Panc1 (cell line): Measurements from ENCODE around the gene CROCC. TPM values are rescaled to one million over a fixed set of nuclear protein-coding genes. Genes with fewer than 3 reads are reported as not detected.

Experiments
- ATAC-seq: fragments of 200-7000 bp; cut with Tn5 transposase; 2 replicates; pipeline ENCODE4 v1.9.1; 2020; ENCODE audit warnings: mild to moderate bottlenecking, moderate library complexity
- BruUV-seq: library from RNA; stranded (reverse); fragments of 400-500 nt; replicated peaks from 2 replicates; lab custom pipeline; 2021; lab: Mats Ljungman, UMichigan
- CTCF ChIA-PET: fragments of 300-600 bp; sonication (Branson Sonifier 250); formaldehyde crosslinking; loops from one replicate; lab custom pipeline; 2022; ENCODE audit warnings: antibody characterized with exemption; lab: Charles Lee
- POLR2A ChIA-PET: fragments of 300-600 bp; sonication (Branson Sonifier 250); formaldehyde crosslinking; loops from one replicate; lab custom pipeline; 2022; ENCODE audit warnings: antibody characterized with exemption; lab: Charles Lee
- DNase-seq: peaks from one replicate; pipeline ENCODE4 v3.0.0-alpha.2; 2010; ENCODE audit warnings: low read depth, low spot score
- H3K27ac ChIP-seq: 2 replicates; pipeline ENCODE4 v1.5.1; 2011; ENCODE audit warnings: mild to moderate bottlenecking, low read length, inconsistent platforms
- H3K27me3 ChIP-seq: fragments of 200-500 bp; sonication (Bioruptor generic); 2 replicates; pipeline ENCODE4 v1.6.0; 2014; ENCODE audit warnings: low read length, inconsistent platforms; ENCODE audit not compliant: control insufficient read depth, insufficient read depth
- H3K36me3 ChIP-seq: fragments of 200-500 bp; sonication (Bioruptor generic); 2 replicates; pipeline ENCODE4 v1.5.1; 2014; ENCODE audit warnings: inconsistent platforms, mild to moderate bottlenecking, low read length, moderate library complexity; ENCODE audit not compliant: control insufficient read depth, insufficient read depth
- H3K4me1 ChIP-seq: 2 replicates; pipeline ENCODE4 v1.5.1; 2011; ENCODE audit warnings: inconsistent platforms, mild to moderate bottlenecking, low read length, moderate library complexity; ENCODE audit not compliant: control insufficient read depth, insufficient read depth
- H3K4me3 ChIP-seq, 2 experiments: 2 replicates each; pipeline ENCODE4 v1.5.1; 2011 to 2012; ENCODE audit warnings: low read depth in 2 of 2, low read length in 2 of 2, mild to moderate bottlenecking in 2 of 2, inconsistent platforms in 1 of 2, moderate library complexity in 1 of 2
- H3K9me3 ChIP-seq: fragments of 200-500 bp; sonication (Bioruptor generic); 2 replicates; pipeline ENCODE4 v1.5.1; 2014; ENCODE audit warnings: low read depth, mild to moderate bottlenecking, inconsistent platforms, low read length, moderate library complexity; ENCODE audit not compliant: control insufficient read depth, insufficient read depth
- CTCF ChIP-seq: fragments of 450-650 bp; IDR thresholded peaks from 2 replicates; pipeline ENCODE4 v1.5.1; 2017; ENCODE audit warnings: mild to moderate bottlenecking
- POLR2AphosphoS5 ChIP-seq: IDR thresholded peaks from 2 replicates; pipeline ENCODE4 v1.6.1; 2012; ENCODE audit warnings: mild to moderate bottlenecking, low read depth, low read length, moderate library complexity
- SIN3A ChIP-seq: IDR thresholded peaks from 2 replicates; pipeline ENCODE4 v1.6.1; 2012; ENCODE audit warnings: low read depth, mild to moderate bottlenecking, low read length, moderate library complexity, borderline replicate concordance; ENCODE audit not compliant: insufficient read depth
- TCF7L2 ChIP-seq: IDR thresholded peaks from 2 replicates; pipeline ENCODE4 v1.6.1; 2011; ENCODE audit warnings: mild to moderate bottlenecking, low read depth, low read length, inconsistent platforms
- in situ Hi-C: cut with HindIII; loops from 2 replicates; pipeline ENCODE4 v1.10.0; 2016; ENCODE audit warnings: low sequenced_read_pairs, low pct_unique_long_range_greater_than_20kb
- intact Hi-C: fragments of 100-400 bp; cut with micrococcal nuclease; formaldehyde crosslinking; loops from one replicate; pipeline ENCODE4 v1.10.0; 2022; ENCODE audit not compliant: unreplicated experiment
- total RNA-seq: library from RNA; stranded (reverse); gene quantifications from one replicate; pipeline ENCODE4 v1.2.1, GENCODE V29; 2021; ENCODE audit not compliant: unreplicated experiment
- TF ChIP-seq, protein P1 (sequence below), 2 experiments: IDR thresholded peaks; 2 replicates each; pipeline ENCODE4 v1.6.1; 2011 to 2012; ENCODE audit warnings: low read depth in 2 of 2, control low read depth in 1 of 2, low read length in 1 of 2, mild to moderate bottlenecking in 1 of 2, moderate library complexity in 1 of 2; ENCODE audit not compliant: insufficient read depth in 1 of 2

Gene CROCC
- total RNA-seq, 1 experiment from 2014 or later, result 13.6 TPM

DNA sequence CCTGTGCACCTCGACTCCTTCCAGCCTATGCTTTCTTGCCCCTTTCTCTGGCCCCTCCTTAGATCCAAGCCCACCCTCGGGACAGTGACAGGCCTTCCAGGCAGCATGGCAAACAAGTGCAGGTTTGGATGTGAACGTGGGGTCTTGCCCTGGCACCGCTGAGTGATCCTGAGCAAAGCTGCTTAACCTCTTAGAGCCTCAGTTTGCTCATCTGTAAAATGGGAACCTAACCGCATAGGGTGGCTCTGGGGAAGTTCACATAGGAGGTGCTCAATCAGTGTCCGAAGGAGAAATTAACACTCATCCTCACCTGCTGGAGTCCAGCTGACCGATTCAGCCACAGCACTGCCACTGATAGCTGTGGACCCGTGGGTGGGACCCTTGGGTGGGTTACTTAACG lies 51.5 kb downstream of the CROCC start:
- no TSS peak for BruUV-seq
- Histone ChIP-seq H3K27me3 (no peaks in the 10 kb centered on the region), H3K4me1 (no peaks in the 10 kb centered on the region), H3K36me3 (no peaks in the 10 kb centered on the region), H3K4me3 (no peak overlapping the region), H3K27ac (no peak overlapping the region), H3K9me3 (no peaks in the 10 kb centered on the region)
- POLR2A ChIA-PET, result no interaction called here
- CTCF ChIA-PET, result no interaction called here
- DNase-seq (no peak), ATAC-seq (no peak)
- intact Hi-C loops (no loop called here), in situ Hi-C loops (no loop called here)
- TF ChIP-seq, protein P1, sequence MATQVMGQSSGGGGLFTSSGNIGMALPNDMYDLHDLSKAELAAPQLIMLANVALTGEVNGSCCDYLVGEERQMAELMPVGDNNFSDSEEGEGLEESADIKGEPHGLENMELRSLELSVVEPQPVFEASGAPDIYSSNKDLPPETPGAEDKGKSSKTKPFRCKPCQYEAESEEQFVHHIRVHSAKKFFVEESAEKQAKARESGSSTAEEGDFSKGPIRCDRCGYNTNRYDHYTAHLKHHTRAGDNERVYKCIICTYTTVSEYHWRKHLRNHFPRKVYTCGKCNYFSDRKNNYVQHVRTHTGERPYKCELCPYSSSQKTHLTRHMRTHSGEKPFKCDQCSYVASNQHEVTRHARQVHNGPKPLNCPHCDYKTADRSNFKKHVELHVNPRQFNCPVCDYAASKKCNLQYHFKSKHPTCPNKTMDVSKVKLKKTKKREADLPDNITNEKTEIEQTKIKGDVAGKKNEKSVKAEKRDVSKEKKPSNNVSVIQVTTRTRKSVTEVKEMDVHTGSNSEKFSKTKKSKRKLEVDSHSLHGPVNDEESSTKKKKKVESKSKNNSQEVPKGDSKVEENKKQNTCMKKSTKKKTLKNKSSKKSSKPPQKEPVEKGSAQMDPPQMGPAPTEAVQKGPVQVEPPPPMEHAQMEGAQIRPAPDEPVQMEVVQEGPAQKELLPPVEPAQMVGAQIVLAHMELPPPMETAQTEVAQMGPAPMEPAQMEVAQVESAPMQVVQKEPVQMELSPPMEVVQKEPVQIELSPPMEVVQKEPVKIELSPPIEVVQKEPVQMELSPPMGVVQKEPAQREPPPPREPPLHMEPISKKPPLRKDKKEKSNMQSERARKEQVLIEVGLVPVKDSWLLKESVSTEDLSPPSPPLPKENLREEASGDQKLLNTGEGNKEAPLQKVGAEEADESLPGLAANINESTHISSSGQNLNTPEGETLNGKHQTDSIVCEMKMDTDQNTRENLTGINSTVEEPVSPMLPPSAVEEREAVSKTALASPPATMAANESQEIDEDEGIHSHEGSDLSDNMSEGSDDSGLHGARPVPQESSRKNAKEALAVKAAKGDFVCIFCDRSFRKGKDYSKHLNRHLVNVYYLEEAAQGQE (IDR thresholded peaks at IDR 0.05; ENCODE audit: insufficient read depth in 1 of 2, low read depth in 2 of 2, low read length in 1 of 2), result no peak
- no peak for TF ChIP-seq SIN3A
- TF ChIP-seq POLR2AphosphoS5, result no peak
- TF ChIP-seq TCF7L2, result no peak
- TF ChIP-seq CTCF, result no peak

DNA sequence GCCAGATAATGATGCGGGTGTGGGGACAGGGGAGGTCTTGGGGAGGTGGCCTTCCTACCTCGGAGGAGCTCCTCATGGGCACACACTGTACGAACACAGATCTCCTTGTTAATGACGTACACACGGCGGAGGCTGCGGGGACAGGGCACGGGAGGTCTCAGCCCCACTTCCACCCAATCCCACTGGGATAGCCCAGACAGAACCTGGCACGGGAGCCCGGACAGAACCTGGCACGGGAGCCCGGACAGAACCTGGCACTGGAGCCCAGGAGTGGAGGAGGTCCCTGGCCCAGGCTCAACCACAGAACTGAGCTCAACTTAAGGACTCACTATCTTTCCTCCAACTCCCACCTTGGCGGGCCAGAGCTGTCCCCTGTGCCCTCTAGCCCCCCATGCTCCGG lies 53.5 kb downstream of the CROCC start:
- Histone ChIP-seq H3K9me3 (no peaks in the 10 kb centered on the region), H3K4me3 (no peak overlapping the region), H3K27ac (no peak overlapping the region), H3K36me3 (peaks cover 3% of the 10 kb centered on the region; the same call in 1 of the 2 replicates), H3K4me1 (no peaks in the 10 kb centered on the region), H3K27me3 (no peaks in the 10 kb centered on the region)
- ChIA-PET POLR2A (interaction anchor here (0.6 kb wide), 1 partner anchor 14 kb away, joined by 4 read pairs; no protein-coding TSS in a partner anchor), CTCF (interaction anchor here (0.6 kb wide), 1 partner anchor 384 kb away, joined by 3 read pairs; no protein-coding TSS in a partner anchor)
- ATAC-seq (no peak), DNase-seq (no peak)
- intact Hi-C loops (no loop called here), in situ Hi-C loops (no loop called here)
- no TSS peak for BruUV-seq
- TF ChIP-seq POLR2AphosphoS5 (no peak), SIN3A (no peak), CTCF (no peak), TCF7L2 (no peak)
- TF ChIP-seq, protein P1 (IDR thresholded peaks at IDR 0.05; ENCODE audit: insufficient read depth in 1 of 2, low read depth in 2 of 2, low read length in 1 of 2), result no peak
